ENCODE measurements around the gene PLXNA4.

GRCh38 chr7:132348341-132348740 lies 227.9 kb downstream of the PLXNA4 start:
- TF ChIP-seq CTCF (IDR thresholded peaks at IDR 0.05; ENCODE audit: low read length) (no peak), EZH2 (IDR thresholded peaks at IDR 0.05; ENCODE audit: borderline replicate concordance, low read length) (no peak)
